ENCODE data around the gene ORM2.
"Not testable (repeated sequence)": the region's sequence is repeated elsewhere in the genome, so short reads cannot be mapped to it uniquely, and the experiment has no call there.

Gene ORM2

GRCh38 chr9:114327749-114328148, 1.9 kb upstream of the ORM2 start:
- H3K27ac ChIP-seq = no peak overlapping the region
- no peak overlapping the region for H3K4me2 ChIP-seq (ENCODE audit: low read length)
- no peak for TF ChIP-seq CTCF (IDR thresholded peaks at IDR 0.05)
- no peak overlapping the region for H3K4me3 ChIP-seq (ENCODE audit: low read depth, low read length)
- H3K9ac ChIP-seq = no peak overlapping the region
- H3K79me2 ChIP-seq = no peaks in the 10 kb centered on the region
- no peaks in the 10 kb centered on the region for H3K36me3 ChIP-seq (ENCODE audit: control insufficient read depth, insufficient read depth, low read length)
- H3K9me3 ChIP-seq (ENCODE audit: control insufficient read depth, low read length) = no peaks in the 10 kb centered on the region
- H3K4me1 ChIP-seq = no peaks in the 10 kb centered on the region
- H2AFZ ChIP-seq = no peak overlapping the region
- H3K27me3 ChIP-seq (ENCODE audit: control insufficient read depth, insufficient read depth, low read length) = no peaks in the 10 kb centered on the region

DNA sequence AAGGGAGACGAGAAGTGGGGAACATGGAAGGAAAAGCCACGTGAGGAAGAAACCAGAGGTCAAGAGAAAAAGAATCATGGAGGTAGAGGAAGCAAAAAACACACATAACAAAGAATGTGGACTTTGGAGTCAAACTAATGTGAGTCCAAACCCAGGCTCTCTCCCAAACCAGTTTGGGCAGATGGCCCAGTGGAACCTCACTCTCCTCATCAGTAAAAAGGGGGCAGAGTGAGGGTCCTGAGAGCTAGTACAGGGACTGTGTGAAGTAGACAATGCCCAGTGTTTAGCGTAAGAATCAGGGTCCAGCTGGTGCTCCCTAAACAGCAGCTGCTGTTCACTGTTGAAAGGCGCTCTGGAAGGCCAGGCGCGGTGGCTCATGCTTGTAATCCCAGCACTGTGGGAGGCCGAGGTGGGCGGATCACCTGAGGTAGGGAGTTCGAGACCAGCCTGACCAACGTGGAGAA, 1.3 kb upstream of the ORM2 start:
- H3K9ac ChIP-seq; H3K9me3 ChIP-seq (ENCODE audit: control insufficient read depth, low read length); H3K36me3 ChIP-seq (ENCODE audit: control insufficient read depth, insufficient read depth, low read length); H3K27ac ChIP-seq; H3K79me2 ChIP-seq; H3K27me3 ChIP-seq (ENCODE audit: control insufficient read depth, insufficient read depth, low read length); H2AFZ ChIP-seq; H3K4me1 ChIP-seq; H3K4me3 ChIP-seq (ENCODE audit: low read depth, low read length); H3K4me2 ChIP-seq (ENCODE audit: low read length): not testable (repeated sequence)

DNA sequence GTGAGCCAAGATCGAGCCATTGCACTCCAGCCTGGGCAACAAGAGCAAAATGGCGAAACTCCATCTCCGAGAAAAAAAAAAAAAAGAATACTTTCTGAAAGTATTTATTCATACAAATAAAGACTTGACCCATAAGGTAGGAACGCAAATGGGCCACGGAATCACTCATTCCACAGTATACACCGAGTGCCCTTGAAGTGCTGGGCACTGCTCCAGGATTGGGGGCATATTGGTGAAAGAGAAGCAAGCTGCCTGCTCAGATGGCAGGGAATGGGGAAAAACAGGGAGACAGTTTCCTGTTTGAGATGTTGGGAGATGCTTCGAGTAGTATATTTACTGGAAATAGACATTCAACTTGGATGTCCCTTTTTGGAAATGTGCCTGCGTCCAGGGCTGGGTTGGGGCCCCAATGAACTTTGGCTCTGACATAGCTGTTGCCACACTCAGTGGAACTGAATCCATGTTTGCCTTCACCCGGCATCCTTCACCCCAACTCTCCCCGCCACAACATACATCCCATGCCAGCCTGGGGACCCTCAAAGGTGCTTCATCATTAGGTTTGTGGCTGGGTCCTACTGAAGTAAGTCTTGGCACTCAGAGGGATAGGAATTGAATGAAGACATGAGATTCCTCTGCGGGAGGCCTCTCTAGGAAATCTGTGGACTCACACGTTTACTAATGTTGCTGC, 588 bp upstream of the ORM2 start:
- H3K79me2 ChIP-seq; H3K4me1 ChIP-seq; H3K36me3 ChIP-seq (ENCODE audit: control insufficient read depth, insufficient read depth, low read length); H3K27me3 ChIP-seq (ENCODE audit: control insufficient read depth, insufficient read depth, low read length); H3K27ac ChIP-seq; H3K9ac ChIP-seq; H3K4me2 ChIP-seq (ENCODE audit: low read length); H2AFZ ChIP-seq; H3K4me3 ChIP-seq (ENCODE audit: low read depth, low read length); H3K9me3 ChIP-seq (ENCODE audit: control insufficient read depth, low read length): not testable (repeated sequence)

GRCh38 chr9:114330636-114331035, 967 bp downstream of the ORM2 start:
- H3K79me2 ChIP-seq = no peaks in the 10 kb centered on the region
- H3K9me3 ChIP-seq (ENCODE audit: control insufficient read depth, low read length) = no peaks in the 10 kb centered on the region
- no peak overlapping the region for H3K9ac ChIP-seq
- no peaks in the 10 kb centered on the region for H3K27me3 ChIP-seq (ENCODE audit: control insufficient read depth, insufficient read depth, low read length)
- H3K4me1 ChIP-seq = no peaks in the 10 kb centered on the region
- H2AFZ ChIP-seq = no peak overlapping the region
- H3K27ac ChIP-seq = no peak overlapping the region
- H3K36me3 ChIP-seq (ENCODE audit: control insufficient read depth, insufficient read depth, low read length) = no peaks in the 10 kb centered on the region
- TF ChIP-seq CTCF (IDR thresholded peaks at IDR 0.05) = no peak
- H3K4me2 ChIP-seq (ENCODE audit: low read length) = no peak overlapping the region
- no peak overlapping the region for H3K4me3 ChIP-seq (ENCODE audit: low read depth, low read length)

- not testable (repeated sequence) for H3K36me3 ChIP-seq (ENCODE audit: control insufficient read depth, insufficient read depth, low read length); H3K79me2 ChIP-seq; H3K4me1 ChIP-seq; H3K4me3 ChIP-seq (ENCODE audit: low read depth, low read length); H3K9ac ChIP-seq; H3K27ac ChIP-seq; H3K4me2 ChIP-seq (ENCODE audit: low read length); H3K27me3 ChIP-seq (ENCODE audit: control insufficient read depth, insufficient read depth, low read length); H2AFZ ChIP-seq; H3K9me3 ChIP-seq (ENCODE audit: control insufficient read depth, low read length)
Measured at GRCh38 chr9:114331229-114332195, 1.8 kb downstream of the ORM2 start.

GRCh38 chr9:114332474-114333040, 2.9 kb downstream of the ORM2 start:
- not testable (repeated sequence) for H3K79me2 ChIP-seq; H3K9ac ChIP-seq; H3K9me3 ChIP-seq (ENCODE audit: control insufficient read depth, low read length); H3K4me2 ChIP-seq (ENCODE audit: low read length); H3K27ac ChIP-seq; H2AFZ ChIP-seq; H3K4me3 ChIP-seq (ENCODE audit: low read depth, low read length); H3K27me3 ChIP-seq (ENCODE audit: control insufficient read depth, insufficient read depth, low read length); H3K4me1 ChIP-seq; H3K36me3 ChIP-seq (ENCODE audit: control insufficient read depth, insufficient read depth, low read length)

DNA sequence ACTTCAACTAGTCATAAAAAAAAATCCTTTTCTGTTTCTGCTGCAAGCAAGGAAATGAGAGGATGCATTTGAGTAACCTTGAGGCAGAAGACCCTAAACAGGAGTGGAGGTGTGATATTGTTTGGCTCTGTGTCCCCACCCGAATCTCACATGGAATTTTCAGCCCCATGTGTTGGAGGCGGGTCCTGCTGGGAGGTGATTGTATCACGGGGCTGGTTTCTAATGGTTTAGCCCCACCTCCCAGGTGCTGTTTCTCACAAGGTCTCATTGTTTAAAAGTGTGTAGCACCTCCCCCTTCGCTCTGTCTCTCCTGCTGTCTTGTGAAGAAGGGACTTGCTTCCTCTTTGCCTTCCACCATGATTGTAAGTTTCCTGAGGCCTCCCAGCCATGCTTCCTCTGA, 4.0 kb downstream of the ORM2 start:
- not testable (repeated sequence) for H2AFZ ChIP-seq; H3K27me3 ChIP-seq (ENCODE audit: control insufficient read depth, insufficient read depth, low read length); H3K79me2 ChIP-seq; H3K4me3 ChIP-seq (ENCODE audit: low read depth, low read length); H3K9me3 ChIP-seq (ENCODE audit: control insufficient read depth, low read length); H3K4me1 ChIP-seq; H3K9ac ChIP-seq; H3K27ac ChIP-seq; H3K36me3 ChIP-seq (ENCODE audit: control insufficient read depth, insufficient read depth, low read length); H3K4me2 ChIP-seq (ENCODE audit: low read length)
